ENCODE data around the gene TNFRSF18. TPM values are rescaled to one million over a fixed set of nuclear protein-coding genes. Genes with fewer than 3 reads are reported as not detected.

TNFRSF18 gene
- total RNA-seq, 2 donors from 2014 or later: 3.1 to 3.5 TPM

DNA sequence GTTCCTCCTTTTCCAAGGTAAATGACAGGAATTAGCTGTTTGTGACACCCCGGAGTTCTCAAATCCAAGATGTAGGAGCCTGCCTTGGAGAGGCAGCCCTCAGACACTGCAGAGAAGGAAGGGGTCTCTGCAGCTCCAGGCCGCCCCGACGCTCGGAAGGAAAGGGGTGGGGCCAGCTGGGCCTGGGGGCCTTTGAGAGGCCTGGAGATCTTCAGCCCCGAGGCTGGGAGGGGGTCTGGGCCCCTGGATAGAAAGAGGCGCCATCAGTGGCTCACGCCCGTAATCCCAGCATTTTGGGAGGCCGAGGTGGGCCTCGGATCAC is 1.1 kb upstream of the TNFRSF18 start:
- TF ChIP-seq POLR2A (IDR thresholded peaks at IDR 0.05) (no peak), POLR2AphosphoS5 (IDR thresholded peaks at IDR 0.05) (no peak)
- TF ChIP-seq, protein P1, sequence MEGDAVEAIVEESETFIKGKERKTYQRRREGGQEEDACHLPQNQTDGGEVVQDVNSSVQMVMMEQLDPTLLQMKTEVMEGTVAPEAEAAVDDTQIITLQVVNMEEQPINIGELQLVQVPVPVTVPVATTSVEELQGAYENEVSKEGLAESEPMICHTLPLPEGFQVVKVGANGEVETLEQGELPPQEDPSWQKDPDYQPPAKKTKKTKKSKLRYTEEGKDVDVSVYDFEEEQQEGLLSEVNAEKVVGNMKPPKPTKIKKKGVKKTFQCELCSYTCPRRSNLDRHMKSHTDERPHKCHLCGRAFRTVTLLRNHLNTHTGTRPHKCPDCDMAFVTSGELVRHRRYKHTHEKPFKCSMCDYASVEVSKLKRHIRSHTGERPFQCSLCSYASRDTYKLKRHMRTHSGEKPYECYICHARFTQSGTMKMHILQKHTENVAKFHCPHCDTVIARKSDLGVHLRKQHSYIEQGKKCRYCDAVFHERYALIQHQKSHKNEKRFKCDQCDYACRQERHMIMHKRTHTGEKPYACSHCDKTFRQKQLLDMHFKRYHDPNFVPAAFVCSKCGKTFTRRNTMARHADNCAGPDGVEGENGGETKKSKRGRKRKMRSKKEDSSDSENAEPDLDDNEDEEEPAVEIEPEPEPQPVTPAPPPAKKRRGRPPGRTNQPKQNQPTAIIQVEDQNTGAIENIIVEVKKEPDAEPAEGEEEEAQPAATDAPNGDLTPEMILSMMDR (IDR thresholded peaks at IDR 0.05): no peak
- WGBS: 61% methylated on average over 11 of the region's 11 CpGs
- intact Hi-C loops (cut with DNase I): no loop called here
- DNase-seq (ENCODE audit: low spot score): no peak
- no peaks in the 10 kb centered on the region for H3K9me3 ChIP-seq
- no peaks in the 10 kb centered on the region for H3K27me3 ChIP-seq (replicated peaks; ENCODE audit: insufficient read depth)
- no peak overlapping the region for H3K27ac ChIP-seq
- no peak overlapping the region for H3K4me3 ChIP-seq
- no peaks in the 10 kb centered on the region for H3K36me3 ChIP-seq
- peaks cover 4% of the 10 kb centered on the region for H3K4me1 ChIP-seq (replicated peaks)

DNA sequence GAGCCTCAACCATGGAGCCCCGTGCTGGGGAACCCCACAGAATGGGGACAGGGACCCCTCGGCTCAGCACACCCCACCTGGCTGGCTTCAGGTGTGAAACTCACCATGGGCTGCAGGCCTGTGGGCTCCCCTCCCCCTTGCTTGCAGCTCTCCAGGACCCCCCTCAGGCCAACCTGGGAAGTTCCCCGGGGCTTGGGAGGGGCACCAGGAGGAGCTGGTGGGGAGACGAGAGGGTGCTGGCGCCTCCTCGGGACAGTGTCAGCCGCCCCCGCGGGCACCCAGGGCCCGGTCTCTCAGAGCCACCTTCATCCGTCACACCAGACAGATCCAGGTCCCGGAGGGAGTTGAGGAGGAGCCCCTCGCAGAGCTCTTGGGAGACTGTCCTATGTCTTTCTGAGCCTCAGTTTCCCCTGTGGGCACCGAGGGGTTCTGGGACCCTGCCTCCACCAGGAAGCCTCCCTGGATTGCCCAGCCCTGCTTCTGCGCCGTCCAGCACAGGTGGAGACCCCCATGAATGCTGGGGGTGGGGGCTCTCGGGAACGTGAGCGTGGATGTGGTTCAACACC is 657 bp upstream of the TNFRSF18 start:
- Histone ChIP-seq H3K27me3 (replicated peaks; ENCODE audit: insufficient read depth) (no peaks in the 10 kb centered on the region), H3K27ac (no peak overlapping the region), H3K4me1 (replicated peaks) (peaks cover 4% of the 10 kb centered on the region), H3K4me3 (no peak overlapping the region), H3K9me3 (no peaks in the 10 kb centered on the region), H3K36me3 (no peaks in the 10 kb centered on the region)
- intact Hi-C loops (cut with DNase I): no loop called here
- DNase-seq (ENCODE audit: low spot score): no peak
- WGBS: 52% methylated on average over 18 of the region's 19 CpGs
- no peak for TF ChIP-seq POLR2A (IDR thresholded peaks at IDR 0.05)
- TF ChIP-seq POLR2AphosphoS5 (IDR thresholded peaks at IDR 0.05): no peak
- TF ChIP-seq, protein P1 (IDR thresholded peaks at IDR 0.05): no peak

- intact Hi-C loops (cut with DNase I): no loop called here
- Histone ChIP-seq H3K9me3 (no peaks in the 10 kb centered on the region), H3K27ac (no peak overlapping the region), H3K27me3 (replicated peaks; ENCODE audit: insufficient read depth) (no peaks in the 10 kb centered on the region), H3K4me1 (replicated peaks) (peaks cover 4% of the 10 kb centered on the region), H3K4me3 (peak overlapping the region; percentile 5 to 23), H3K36me3 (no peaks in the 10 kb centered on the region)
- WGBS: 29% methylated on average over 28 of the region's 31 CpGs
- no peak for DNase-seq (ENCODE audit: low spot score)
- no peak for TF ChIP-seq POLR2AphosphoS5 (IDR thresholded peaks at IDR 0.05)
- TF ChIP-seq POLR2A (IDR thresholded peaks at IDR 0.05): no peak
- TF ChIP-seq, protein P1 (IDR thresholded peaks at IDR 0.05): no peak
Observed at GRCh38 chr1:1205769-1206375, 520 bp downstream of the TNFRSF18 start.

DNA sequence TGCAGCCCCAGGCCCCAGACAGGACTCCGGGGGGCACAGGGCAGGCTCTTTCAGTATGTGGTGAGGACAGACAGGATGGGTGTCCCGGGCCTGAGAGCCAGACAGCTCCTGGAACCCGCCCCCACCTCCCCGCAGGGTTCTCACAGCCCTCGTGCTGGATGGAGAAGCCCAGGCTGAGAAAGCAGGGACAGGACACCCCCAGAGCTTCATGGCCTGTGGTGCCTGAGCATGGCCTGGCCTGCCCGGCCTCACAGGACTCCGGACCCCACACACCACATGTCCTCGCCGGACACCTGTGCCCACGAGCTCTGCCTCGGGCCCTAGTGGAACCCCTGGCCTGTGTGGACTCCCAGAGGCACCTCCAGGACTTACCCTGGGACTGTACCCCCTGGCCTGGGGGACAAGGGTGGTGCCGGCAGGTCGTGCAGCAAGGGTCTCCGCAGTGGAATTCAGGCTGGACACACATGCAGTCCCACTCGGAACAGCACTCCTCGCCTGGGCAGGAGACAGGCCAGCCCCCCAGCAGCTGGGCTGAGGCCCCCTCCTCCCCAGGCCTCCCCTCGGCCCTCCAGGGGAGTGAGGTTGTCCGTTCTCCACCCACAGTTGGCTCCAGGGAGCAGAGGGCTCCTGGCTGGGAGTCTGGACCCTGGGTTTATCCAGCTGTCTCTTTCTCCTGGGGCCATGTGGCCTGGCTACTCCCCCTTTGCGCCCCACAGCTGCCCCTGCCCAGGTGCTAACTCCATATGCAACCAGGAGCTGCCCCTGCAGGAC is 1.2 kb downstream of the TNFRSF18 start:
- H3K4me1 ChIP-seq (replicated peaks): peaks cover 4% of the 10 kb centered on the region
- DNase-seq (ENCODE audit: low spot score): no peak
- no peak for TF ChIP-seq POLR2A (IDR thresholded peaks at IDR 0.05)
- TF ChIP-seq, protein P1 (IDR thresholded peaks at IDR 0.05): no peak
- H3K27ac ChIP-seq: no peak overlapping the region
- intact Hi-C loops (cut with DNase I): no loop called here
- H3K36me3 ChIP-seq: no peaks in the 10 kb centered on the region
- no peaks in the 10 kb centered on the region for H3K9me3 ChIP-seq
- WGBS: 88% methylated on average over 7 of the region's 19 CpGs
- H3K27me3 ChIP-seq (replicated peaks; ENCODE audit: insufficient read depth): no peaks in the 10 kb centered on the region
- no peak overlapping the region for H3K4me3 ChIP-seq

Data from prostate gland (tissue), 2 donors.